Stimulated activated CD4-positive, alpha-beta T cell treated with anti-CD3 and anti-CD28 coated beads, Interleukin-12 subunit alpha, Interleukin-12 subunit beta, amount 100 ng/mL, for 4 hours (primary cell): ENCODE data around the gene GAPDH.
"Not testable (repeated sequence)": the region's sequence is repeated elsewhere in the genome, so short reads cannot be mapped to it uniquely, and the experiment has no call there.

Source experiments
- DNase-seq: peaks from one replicate; pipeline ENCODE4 v3.0.0-alpha.2; 2020

The GAPDH gene

DNA sequence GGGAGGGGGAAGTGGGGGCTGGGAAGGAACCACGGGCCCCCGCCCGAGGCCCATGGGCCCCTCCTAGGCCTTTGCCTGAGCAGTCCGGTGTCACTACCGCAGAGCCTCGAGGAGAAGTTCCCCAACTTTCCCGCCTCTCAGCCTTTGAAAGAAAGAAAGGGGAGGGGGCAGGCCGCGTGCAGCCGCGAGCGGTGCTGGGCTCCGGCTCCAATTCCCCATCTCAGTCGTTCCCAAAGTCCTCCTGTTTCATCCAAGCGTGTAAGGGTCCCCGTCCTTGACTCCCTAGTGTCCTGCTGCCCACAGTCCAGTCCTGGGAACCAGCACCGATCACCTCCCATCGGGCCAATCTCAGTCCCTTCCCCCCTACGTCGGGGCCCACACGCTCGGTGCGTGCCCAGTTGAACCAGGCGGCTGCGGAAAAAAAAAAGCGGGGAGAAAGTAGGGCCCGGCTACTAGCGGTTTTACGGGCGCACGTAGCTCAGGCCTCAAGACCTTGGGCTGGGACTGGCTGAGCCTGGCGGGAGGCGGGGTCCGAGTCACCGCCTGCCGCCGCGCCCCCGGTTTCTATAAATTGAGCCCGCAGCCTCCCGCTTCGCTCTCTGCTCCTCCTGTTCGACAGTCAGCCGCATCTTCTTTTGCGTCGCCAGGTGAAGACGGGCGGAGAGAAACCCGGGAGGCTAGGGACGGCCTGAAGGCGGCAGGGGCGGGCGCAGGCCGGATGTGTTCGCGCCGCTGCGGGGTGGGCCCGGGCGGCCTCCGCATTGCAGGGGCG is at the start of gene GAPDH:
Gene GAPDH, plus strand, starts transcription at position 595 of the 772 bp plus-strand sequence. CDS start 316 bp downstream, outside the sequence.
- peak; percentile 86 for DNase-seq

DNA sequence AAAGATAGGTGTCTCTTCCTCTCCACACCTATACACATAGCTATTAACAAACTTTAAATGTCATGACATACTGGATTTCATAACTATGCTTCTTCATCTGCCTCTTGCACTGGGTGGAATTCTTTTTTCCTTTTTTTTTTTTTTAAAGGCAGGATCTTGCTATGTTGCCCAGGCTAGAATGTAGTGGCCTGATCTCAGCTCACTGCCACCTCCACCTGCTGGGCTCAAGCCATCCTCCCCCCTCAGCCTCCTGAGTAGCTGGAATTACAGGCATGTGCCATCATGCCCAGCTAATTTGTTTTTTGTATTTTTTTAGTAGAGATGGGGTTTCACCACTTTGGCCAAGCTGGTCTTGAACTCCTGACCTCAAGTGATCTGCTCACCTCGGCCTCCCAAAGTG is 46.1 kb upstream of the GAPDH start:
- no peak for DNase-seq

DNA sequence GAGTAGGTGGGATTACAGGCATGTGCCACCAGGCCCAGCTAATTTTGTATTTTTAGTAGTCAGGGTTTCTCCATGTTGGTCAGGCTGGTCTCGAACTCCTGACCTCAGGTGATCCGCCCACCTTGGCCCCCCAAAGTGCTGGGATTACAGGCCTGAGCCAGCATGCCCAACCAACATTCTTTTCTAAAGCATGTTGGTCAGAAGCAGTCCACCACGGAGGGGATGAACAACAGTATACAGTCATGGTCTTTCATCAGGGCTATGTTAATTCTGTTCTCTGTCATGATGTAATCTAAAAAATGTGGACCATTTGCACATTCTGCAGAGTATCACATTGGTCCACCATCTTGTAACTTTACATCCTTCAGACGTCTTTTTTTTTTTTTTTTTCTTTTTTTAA is 44.9 kb upstream of the GAPDH start:
- DNase-seq, result no peak

DNA sequence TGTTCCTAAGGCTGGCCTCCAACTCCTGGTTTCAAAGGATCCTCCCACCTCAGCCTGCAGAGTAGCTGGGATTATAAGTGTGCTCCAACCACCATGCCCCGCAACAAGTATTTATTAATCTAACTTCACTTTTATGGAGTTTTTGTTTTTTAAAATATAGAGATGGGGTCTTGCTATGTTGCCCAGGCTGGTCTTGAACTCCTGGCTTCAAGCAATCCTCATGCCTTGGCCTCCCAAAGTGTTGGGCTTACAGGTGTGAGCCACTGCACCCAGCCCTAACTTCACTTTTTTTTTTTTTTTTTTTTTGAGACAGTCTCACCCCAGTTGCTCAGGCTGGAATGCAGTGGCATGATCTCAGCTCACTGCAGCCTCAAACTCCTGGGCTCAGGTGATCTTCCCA is 43.6 kb upstream of the GAPDH start:
- not testable (repeated sequence) for DNase-seq

DNA sequence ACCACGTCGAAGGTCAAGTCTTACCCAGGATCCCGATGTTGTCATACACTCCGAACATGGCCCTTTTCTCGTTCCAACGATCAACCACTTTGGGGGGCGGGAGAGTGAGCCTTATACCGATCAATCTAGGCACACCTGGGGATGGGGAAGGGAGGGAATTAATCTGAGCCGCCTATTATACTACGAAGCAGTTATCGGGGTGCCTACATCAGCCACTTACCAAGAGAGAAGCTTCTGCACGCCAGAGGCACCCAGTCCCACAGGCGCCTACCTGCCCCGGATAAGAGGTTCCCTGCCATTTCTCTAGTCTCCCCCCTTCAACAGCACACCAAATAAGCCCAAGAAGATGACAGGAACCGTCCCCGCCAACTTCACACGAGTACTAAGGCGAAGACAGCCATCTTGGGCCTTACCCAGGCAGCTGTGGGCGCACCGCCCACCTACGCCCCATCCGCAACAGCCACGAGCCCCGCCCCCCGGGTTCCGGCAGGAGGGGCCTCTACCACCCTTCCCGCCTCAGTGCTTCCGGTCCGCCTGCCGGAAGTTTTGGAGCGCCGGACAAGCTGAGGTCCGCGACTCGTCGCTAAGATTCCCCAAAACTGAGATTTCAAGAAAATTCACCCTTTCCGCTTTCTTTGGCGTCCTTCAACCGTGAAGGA is 41.4 kb upstream of the GAPDH start, which contains the start of gene MRPL51:
Gene MRPL51, minus strand, starts transcription at position 425 of the 659 bp plus-strand sequence. Its CDS starts 126 bp downstream, at position 299.
- peak; percentile 97 for DNase-seq

DNA sequence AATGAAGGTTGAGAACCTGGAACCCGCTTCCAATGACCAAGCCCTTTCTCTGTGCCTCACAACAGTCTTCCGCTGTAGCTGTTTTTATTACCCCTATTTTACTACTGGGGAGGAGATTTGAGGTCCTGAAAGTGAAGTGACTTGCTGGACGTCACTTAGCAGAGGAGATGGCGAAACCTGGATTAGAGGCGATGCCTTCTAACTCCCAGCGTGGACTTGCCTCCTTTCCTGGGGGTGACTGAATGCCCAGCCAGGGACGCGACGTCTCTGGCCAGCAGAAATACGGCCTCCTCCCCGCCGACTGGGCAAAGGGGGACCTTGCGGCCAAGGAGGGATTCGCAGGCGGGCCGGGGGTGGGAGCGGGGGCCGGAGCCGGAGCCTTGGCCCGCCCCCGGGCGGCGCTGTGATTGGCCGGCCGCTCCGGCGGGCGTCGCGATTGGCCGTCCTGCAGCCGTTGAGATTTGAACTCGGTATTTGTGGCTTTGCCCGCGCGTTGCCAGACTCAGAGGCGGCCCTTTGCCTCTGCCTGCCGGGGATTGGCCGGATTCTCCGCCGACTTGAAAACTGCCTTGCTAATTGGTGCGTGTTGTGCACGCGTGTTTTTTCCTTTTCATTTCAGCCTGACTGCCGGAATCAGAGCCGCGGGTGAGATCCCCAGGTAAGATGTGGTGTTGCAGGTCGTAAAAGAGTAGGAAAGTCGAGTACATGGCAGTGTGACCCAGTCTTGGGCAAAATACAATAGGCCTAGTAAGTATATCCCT is 40.6 kb upstream of the GAPDH start, which contains the start of gene NCAPD2:
Gene NCAPD2, plus strand, starts transcription at position 606 of the 761 bp plus-strand sequence. CDS start 997 bp downstream, outside the sequence.
- peak; percentile 88 for DNase-seq

DNA sequence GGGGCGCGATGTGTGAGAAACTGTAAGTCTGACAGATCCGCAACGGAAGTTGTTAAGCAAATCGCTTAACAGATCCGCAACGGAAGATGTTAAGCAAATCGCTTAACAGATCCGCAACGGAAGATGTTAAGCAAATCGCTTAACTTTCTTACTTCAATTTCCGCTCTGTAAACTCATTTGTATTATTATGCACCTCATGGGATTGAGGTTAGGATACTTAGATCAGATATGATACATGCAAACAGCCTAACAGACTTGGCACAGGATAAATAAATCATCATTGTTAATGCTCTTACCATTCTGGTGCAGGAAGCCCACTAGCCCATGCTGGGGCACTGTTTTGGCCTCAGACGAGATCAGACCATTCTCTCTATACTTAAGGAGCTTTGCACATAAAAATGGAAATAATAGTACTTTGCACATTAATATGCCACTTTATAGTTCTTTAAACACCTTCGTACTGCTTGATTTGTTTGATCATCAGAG is 40.0 kb upstream of the GAPDH start:
- no peak for DNase-seq

DNA sequence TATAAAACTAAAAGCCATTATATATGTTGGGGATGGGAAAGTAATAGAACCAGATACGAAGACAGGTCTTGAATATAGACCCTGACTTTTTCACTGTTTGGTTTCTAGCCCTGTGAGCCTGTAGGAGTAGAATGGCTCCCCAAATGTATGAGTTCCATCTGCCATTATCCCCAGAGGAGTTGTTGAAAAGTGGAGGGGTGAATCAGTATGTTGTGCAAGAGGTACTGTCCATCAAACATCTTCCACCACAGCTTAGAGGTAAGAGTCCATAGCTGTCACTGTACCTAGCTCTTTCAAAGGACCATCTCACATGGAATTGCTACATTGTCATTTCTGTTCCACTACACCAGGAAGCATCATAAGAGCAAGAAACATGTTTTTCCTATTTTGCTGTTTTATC is 39.3 kb upstream of the GAPDH start:
- DNase-seq, result no peak

DNA sequence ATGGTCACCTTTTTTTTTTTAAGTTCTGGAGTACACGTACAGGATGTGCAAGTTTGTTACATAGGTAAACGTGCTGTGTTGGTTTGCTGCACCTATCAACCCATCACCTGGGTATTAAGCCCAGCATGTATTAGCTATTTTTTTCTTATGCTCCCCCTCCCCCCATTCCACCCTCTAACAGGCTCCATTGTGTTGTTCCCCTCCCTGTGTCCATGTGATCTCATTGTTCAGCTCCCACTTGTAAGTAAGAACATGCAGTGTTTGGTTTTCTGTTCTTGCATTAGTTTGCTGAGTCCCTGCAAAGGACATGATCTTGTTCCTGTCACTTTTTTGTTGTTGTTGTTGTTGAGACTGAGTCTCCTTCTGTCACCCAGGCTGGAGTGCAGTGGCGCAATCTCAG is 37.0 kb upstream of the GAPDH start:
- DNase-seq, result not testable (repeated sequence)

DNA sequence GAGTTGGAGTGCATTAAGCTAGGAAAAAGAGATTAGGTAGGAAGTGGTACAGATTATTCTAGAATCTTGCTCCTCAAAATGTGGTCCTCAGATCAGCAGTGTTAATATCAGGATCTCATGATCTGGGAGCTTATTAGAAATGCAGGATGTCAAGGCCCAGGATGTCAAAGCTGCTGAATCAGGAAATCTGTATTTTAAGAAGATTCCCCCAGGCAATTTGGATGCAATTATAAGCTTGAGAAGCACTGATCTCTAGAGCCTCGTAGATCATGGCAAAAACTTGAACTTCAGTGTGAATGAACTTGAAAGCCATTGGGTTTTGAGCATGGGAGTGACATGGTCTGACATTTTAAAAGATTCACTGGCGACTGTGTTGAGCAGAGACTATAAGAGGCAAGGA is 33.9 kb upstream of the GAPDH start:
- DNase-seq, result no peak

DNA sequence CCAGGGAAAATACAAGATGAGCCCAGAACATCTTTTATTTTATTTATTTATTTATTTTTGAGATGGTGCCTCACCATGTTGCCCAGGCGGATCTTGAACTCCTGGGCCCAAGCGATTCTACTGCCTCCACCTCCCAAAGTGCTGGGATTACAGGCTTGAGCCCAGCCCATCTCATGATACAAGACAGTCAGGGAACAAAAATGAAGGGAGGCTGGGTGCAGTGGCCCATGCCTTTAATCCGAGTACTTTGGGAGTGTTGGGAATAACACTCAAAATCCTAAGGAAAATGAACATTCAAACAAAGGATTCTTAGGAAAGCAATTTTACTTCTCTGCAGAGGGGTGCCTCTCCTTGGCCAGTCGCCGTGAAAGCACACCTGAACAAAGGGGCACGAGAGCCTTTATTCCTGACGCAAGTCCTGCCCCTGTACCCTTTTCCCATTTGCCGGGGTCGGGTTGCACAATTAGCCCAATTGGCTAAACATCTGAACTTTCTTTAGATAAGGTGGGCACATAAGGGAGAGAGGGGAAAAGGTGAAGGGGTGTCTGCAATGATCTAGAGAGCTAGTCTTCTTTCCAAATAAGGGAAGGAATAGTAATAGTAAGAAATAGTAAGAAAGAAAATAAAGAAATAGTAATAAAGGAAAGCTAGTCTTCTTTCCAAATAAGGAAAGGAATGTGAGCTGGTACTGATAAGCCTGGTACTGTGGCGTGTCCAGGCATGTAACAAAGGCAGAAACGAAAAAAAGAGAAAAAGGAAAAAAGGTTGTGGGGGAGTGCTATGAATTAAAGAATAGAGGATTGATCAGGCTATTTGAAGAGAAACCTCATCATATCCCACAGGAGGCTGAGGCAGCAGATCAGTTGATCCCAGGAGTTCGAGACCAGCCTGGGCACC is 27.0 kb upstream of the GAPDH start:
- no peak for DNase-seq

DNA sequence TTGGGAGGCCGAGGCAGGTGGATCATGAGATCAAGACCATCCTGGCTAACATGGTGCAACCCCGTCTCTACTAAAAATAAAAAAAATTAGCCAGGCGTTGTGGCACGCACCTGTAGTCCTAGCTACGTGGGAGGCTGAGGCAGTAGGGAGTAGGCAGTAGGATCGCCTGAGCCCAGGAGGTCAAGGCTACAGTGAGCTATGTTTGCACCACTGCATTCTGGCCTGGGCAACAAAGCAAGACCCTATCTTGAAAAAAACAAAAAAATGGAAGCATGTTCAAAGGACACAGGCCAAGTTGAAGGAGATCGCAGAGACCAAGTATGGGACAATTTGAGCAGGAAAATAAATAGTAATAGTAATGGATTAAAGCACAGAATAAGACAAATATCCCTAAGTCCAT is 26.2 kb upstream of the GAPDH start:
- no peak for DNase-seq

DNA sequence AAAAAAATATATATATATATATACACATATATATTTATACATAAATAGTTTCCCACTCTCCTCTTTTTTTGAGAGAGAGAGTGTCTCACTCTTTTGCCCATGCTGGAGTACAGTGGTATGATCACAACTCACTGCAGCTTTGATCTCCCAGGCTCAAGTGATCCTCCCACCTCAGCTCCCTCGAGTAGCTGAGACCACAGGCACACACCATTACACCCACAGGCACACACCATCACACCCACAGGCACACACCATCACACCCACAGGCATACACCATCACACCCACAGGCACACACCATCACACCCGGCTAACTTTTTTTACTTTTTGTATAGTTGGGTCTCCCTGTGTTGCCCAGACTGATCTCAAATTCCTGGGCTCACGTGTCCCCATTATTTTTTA is 14.1 kb upstream of the GAPDH start:
- DNase-seq, result no peak

DNA sequence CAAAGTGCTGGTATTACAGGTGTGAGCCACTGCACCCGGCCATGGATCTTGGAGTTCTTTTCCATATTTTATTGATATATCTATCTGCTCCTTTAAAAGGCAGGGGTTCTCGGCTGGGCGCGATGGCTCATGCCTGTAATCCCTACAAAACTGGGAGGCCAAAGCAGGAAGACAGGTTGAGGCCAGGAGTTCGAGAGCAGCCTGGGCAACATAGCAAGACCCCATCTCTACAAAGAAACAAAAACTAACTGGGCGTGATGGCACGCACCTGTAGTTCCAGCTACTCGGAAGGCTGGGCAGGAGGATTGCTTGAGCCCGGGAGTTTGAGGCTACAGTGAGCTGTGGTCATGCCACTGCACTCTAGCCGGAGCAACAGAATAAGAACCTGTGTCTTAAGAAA is 12.1 kb upstream of the GAPDH start:
- DNase-seq, result no peak

DNA sequence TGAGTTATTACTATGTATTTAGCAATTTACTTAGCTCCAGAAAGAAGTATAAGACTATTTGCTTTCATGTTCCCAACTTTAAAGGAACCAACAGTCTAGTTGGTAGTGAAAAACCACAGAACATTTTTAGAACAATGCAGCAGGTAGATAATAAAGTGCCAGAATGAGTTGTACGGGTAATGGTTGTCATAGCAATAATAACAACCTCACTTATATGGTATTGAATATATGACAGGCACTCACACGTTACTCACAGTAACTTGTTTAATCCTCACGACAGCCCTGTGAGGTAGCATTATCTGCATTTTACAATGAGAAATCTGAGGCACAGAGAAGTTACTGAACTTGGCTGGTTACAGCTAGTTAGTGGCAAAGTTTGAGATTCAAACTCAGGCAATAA is 10.6 kb upstream of the GAPDH start:
- DNase-seq, result no peak

DNA sequence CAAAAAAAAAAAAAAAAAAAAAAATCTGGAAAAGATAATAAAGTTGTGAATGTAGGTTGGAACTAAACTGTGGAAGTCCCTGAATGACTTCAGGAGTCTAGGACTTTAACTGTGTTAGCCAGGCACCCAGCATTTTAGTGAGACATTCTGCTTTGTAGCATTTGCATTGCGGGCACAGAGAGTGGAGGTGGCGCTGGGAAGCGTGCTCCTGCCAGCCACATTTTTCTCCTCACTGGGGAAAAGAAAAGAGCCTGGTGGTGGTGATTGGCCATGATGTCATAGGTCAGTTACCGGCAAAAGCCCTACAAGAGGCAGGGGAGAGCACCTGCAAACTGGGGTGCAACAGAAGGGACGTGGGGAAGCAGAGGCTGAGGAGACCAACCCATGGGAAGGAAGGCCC is 9.7 kb upstream of the GAPDH start:
- DNase-seq, result no peak

DNA sequence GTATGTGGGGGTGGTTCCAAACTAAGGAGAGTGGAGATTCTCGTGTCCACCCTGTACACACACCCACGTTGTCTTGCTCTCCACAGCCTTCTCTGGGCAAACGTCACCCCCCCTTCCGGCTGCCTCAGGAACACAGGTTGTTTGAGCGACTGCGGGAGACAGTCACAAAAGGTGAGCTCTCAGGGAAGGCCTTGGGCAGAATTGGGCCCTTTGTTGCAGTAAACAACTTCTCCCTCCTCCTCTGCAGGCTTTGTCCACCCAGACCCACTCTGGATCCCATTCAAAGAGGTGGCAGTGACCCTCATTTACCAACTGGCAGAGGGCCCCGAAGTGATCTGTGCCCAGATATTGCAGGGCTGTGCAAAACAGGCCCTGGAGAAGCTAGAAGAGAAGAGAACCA is 8.1 kb upstream of the GAPDH start:
- DNase-seq, result no peak

DNA sequence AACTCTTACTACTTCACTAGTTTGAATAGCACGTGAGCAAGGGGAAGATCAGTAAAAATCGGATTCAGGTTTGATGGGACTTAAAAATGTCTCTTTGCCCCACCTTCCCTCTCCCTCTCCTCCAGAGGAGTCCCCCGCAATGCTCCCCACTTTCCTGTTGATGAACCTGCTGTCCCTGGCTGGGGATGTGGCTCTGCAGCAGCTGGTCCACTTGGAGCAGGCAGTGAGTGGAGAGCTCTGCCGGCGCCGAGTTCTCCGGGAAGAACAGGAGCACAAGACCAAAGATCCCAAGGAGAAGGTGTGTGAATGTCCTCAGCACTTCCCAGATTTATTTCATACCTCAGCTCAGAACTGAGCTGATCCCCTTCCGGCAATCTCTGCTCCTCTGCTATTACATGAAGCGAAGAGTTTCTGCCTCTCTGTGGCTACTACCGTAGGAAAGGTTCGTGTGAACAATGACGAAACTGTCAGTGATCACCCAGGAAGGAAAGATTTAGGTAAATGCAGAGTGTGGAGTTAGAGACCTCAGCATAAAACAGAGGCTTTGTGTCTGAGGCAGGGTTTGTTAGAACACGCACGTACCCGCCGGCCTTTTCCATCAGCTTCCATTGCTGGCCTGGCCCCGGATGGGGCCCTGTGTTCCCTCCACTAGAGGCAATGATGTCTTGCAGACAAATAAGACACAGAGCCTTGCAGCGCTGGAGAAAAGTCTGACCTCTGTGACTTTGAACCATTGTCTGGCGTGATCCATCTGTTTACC is 7.4 kb upstream of the GAPDH start:
- no peak for DNase-seq

DNA sequence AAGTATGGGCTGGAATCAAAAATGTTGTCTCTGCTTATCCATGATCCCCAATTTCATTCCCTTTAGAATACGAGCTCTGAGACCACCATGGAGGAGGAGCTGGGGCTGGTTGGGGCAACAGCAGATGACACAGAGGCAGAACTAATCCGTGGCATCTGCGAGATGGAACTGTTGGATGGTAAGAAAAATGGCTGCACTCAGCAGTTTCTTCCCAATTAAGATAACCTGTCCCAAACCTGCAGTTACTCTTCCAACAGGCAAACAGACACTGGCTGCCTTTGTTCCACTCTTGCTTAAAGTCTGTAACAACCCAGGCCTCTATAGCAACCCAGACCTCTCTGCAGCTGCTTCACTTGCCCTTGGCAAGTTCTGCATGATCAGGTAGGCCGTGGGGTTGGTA is 6.6 kb upstream of the GAPDH start:
- DNase-seq, result no peak

DNA sequence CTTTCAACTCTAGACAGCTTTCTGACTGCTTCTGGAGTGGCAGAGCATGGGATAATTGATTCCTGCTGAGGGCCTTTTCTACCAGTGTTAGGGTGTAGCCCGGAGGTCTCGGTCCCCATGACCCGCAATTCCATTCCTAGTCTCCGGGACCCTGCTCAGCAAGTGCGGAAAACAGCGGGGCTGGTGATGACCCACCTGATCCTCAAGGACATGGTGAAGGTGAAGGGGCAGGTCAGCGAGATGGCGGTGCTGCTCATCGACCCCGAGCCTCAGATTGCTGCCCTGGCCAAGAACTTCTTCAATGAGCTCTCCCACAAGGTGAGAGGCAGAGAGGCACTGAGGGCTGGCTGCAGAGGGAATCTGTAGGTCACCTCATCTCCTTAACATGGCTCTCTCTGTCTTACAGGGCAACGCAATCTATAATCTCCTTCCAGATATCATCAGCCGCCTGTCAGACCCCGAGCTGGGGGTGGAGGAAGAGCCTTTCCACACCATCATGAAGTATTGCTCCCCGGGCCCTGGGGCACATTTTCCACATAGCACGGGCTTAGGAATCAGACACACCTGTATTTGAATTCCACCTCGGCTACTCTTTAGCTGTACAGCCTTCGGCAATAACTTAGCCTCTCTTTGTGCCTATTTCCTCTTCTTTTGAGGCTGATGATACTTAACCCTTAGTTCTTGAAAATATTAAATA is 5.6 kb upstream of the GAPDH start:
- no peak for DNase-seq

DNA sequence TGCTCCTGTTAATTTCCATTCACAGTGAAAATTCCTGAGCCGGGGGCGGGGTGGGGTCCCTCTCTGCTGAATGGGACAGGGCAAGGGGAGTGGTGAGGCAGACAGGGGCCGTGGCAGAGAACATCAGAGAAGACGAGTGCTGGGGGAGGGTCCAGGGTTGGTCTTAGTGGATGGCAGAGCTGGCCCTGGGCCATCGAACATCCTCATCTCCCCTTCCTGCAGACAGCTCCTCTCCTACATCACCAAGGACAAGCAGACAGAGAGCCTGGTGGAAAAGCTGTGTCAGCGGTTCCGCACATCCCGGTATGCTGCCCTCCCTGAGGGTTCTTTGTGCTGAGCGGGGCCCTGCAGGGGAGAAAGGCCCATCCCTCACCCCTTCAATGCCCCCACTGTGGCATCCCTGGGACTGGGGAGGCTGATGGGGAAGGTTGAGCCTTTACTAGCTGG is 5.0 kb upstream of the GAPDH start:
- DNase-seq, result no peak
